Measurements from ENCODE around the gene CDK16.

CDK16 gene

DNA sequence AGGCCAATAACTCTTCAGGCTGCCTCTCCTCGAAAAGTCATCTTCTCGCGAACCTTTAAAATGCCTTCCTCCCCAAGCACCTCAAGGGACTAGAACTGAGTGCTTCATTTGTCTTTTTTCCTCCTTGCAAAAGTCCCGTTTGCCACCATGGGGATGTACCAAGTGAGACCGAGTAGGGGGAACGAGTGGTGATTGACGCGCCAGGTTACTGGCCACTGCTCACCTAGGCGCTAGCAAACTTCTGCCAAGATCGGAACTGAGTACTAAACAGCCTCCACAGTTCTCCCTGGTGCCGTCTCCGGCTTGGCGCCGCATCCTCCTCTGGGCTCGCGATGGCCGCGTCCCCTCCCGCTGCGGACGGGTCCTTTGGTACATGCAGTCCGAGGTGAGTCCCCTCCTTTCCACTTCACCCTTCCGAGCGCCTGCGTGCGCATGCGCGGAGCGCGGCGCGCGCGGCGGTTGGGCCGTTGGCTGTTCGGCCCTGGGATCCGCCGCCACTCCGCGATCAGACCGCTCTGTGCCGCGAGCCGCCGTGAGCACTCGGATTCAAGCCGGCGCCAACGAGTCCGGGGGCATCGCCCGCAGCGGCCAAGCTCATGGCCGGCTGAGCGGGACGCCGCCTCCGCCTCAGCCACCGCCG is at the start of gene CDK16:
Gene CDK16 (plus strand): TSS at position 402 of the 640 bp plus-strand sequence. CDS start 4,877 bp downstream, outside the sequence.
- peak within 1 kb of the TSS; percentile 59 for H3K4me3 ChIP-seq (ENCODE audit: low read length)
- DNase-seq (ENCODE audit: low read depth): peak; percentile 72
- TF ChIP-seq, protein P1, sequence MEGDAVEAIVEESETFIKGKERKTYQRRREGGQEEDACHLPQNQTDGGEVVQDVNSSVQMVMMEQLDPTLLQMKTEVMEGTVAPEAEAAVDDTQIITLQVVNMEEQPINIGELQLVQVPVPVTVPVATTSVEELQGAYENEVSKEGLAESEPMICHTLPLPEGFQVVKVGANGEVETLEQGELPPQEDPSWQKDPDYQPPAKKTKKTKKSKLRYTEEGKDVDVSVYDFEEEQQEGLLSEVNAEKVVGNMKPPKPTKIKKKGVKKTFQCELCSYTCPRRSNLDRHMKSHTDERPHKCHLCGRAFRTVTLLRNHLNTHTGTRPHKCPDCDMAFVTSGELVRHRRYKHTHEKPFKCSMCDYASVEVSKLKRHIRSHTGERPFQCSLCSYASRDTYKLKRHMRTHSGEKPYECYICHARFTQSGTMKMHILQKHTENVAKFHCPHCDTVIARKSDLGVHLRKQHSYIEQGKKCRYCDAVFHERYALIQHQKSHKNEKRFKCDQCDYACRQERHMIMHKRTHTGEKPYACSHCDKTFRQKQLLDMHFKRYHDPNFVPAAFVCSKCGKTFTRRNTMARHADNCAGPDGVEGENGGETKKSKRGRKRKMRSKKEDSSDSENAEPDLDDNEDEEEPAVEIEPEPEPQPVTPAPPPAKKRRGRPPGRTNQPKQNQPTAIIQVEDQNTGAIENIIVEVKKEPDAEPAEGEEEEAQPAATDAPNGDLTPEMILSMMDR (IDR thresholded peaks at IDR 0.05; ENCODE audit: insufficient read depth, low read depth, low read length, missing control alignments): no peak

DNA sequence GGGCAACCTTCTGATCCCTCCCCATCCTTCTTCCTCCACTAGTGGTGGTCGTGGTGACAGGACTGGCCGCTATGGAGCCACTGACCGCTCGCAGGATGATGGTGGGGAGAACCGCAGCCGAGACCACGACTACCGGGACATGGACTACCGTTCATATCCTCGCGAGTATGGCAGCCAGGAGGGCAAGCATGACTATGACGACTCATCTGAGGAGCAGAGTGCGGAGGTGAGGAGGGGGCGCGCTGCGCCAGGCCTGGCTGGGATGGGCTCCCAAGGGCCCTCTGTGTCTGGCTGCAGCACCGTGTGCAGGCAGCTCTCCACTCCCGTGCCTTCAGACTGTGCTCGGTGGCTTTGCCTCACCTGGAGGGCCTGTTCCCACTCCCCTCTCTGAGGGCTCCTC is 49.2 kb upstream of the CDK16 start:
- no peak for DNase-seq (ENCODE audit: low read depth)
- H3K4me3 ChIP-seq (ENCODE audit: low read length): no peak overlapping the region
- TF ChIP-seq, protein P1 (IDR thresholded peaks at IDR 0.05; ENCODE audit: insufficient read depth, low read depth, low read length, missing control alignments): no peak

DNA sequence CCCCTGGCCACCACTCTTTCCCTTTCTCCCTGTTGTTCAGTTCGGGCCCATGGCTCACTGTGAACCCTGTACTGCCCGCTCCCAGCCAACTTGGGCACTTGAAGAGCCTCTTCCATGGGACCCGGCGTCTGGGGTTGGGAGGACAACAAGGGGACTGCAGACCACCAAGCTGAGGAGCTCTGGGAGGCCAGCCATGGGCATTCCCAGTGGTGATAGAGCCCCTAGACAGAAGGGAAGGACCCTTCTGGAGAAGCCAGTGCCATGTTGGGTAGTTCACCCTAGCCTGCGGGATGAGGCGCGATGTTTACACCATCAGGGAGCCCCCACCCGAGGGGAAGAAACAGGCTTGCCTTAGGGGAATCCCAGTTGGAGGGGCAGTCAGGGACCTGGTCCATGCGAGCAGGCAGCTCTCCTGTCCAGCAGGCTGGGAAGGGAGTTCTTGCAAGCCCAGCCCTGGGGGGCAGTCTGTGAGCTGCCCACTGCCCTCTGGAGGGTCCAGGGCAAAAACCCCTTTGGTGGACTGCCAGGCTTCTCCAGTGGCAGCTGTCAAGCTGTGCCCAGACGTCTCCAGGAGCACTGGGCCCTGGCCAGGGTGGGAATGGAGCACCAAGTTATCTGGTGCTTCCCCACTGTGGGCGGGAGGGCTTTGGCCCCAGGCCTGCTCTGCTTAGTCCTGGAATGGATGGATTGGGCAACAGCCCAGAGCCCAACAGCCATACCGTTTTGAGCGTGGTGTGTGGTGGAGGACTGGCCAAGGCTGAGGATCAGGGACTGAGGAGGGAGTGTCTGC is 48.6 kb upstream of the CDK16 start:
- no peak for DNase-seq (ENCODE audit: low read depth)
- TF ChIP-seq, protein P1 (IDR thresholded peaks at IDR 0.05; ENCODE audit: insufficient read depth, low read depth, low read length, missing control alignments): no peak
- H3K4me3 ChIP-seq (ENCODE audit: low read length): no peak overlapping the region

DNA sequence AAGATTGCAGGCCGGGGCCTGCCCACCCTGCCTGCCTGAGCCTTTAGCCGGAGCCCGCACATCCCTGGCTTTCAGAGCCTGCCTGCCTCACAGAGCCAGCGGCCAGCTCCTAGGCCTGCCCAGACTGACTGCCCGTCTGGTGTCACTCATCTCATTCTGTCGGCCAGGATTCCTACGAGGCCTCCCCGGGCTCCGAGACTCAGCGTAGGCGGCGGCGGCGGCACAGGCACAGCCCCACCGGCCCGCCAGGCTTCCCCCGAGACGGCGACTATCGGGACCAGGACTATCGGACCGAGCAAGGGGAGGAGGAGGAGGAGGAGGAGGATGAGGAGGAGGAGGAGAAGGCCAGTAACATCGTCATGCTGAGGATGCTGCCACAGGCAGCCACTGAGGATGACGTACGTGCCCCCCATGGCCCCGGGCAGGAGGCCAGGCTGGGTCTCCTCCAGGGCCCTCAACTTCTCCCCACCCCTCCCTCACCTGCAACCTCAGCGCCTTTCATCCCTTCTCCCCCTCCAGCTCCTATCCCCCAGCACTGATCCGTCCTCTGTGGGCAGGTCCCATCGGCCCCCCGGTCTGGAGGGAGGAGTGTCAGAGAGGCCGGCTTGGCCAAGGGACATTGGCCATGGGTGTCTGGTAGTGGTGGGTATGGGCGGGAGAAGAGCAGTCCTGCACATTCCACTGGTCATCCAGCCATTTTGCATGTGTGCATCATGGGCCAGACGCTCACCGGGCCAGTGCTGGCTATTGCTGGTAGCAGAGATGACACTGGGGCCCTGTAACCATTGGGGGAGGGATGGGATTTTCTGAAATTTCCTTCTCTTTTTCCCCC is 47.4 kb upstream of the CDK16 start:
- TF ChIP-seq, protein P1 (IDR thresholded peaks at IDR 0.05; ENCODE audit: insufficient read depth, low read depth, low read length, missing control alignments): no peak
- DNase-seq (ENCODE audit: low read depth): no peak
- no peak overlapping the region for H3K4me3 ChIP-seq (ENCODE audit: low read length)

DNA sequence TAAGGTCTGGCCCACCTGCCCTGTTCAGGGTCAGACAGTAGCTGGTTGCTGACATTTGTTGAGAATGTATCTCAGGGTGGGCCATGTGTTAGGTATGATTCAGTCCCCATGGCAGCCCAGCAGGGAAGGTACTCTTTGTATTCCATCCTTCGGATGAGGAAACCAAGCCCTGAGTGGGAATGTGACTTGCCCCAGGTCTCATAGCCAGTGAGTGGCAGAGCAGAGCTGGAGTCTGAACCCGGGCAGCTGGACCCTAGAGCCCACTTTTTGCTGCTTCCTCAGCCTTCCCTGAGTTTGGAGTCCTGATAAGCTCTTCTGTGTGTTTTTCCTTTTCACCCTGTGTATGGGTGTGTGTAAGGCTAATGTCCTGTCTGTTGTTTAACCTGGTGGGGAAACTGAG is 46.5 kb upstream of the CDK16 start:
- TF ChIP-seq, protein P1 (IDR thresholded peaks at IDR 0.05; ENCODE audit: insufficient read depth, low read depth, low read length, missing control alignments): no peak
- no peak overlapping the region for H3K4me3 ChIP-seq (ENCODE audit: low read length)
- DNase-seq (ENCODE audit: low read depth): no peak

DNA sequence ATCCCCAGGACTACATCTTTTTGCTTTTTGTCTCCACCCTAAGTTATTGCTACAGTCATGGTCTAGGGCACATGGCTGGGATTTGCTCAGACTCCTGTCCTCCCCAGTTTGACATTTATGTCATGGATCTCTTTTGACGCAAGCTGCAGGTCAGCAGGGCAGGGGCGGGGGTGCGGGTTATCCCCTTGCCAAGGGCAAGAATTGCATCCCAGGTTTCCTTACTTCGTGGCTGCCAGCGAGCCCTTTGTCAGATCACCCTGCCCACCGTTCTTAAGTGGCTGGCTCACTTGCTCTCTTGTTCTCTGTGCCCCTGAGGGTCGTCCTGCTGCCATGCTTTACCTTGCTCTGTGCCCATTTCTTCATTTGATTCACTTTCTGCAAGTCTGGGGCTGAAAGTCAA is 45.9 kb upstream of the CDK16 start:
- no peak overlapping the region for H3K4me3 ChIP-seq (ENCODE audit: low read length)
- DNase-seq (ENCODE audit: low read depth): no peak
- TF ChIP-seq, protein P1 (IDR thresholded peaks at IDR 0.05; ENCODE audit: insufficient read depth, low read depth, low read length, missing control alignments): no peak
